Uterus (tissue), 2 donors: ENCODE measurements around the gene PSG2.
"Not testable (repeated sequence)": the region's sequence is repeated elsewhere in the genome, so short reads cannot be mapped to it uniquely, and the experiment has no call there.

Experiments used
- POLR2A ChIP-seq, 2 donors: fragments of 450-650 bp; IDR thresholded peaks; one replicate each; pipeline ENCODE4 v1.6.1; 2016; ENCODE audit warnings: antibody characterized with exemption in 2 of 2, mild to moderate bottlenecking in 1 of 2, moderate library complexity in 1 of 2
- TF ChIP-seq, protein P1 (sequence below), 4 experiments: fragments of 200-600 bp in 2 of 4; fragments of 450-650 bp in 2 of 4; sonication (generic) in 2 of 4; IDR thresholded peaks; one replicate each; pipeline ENCODE4 v1.5.1; 2016 to 2019; ENCODE audit warnings: antibody characterized with exemption in 4 of 4, mild to moderate bottlenecking in 2 of 4, moderate library complexity in 1 of 4

DNA sequence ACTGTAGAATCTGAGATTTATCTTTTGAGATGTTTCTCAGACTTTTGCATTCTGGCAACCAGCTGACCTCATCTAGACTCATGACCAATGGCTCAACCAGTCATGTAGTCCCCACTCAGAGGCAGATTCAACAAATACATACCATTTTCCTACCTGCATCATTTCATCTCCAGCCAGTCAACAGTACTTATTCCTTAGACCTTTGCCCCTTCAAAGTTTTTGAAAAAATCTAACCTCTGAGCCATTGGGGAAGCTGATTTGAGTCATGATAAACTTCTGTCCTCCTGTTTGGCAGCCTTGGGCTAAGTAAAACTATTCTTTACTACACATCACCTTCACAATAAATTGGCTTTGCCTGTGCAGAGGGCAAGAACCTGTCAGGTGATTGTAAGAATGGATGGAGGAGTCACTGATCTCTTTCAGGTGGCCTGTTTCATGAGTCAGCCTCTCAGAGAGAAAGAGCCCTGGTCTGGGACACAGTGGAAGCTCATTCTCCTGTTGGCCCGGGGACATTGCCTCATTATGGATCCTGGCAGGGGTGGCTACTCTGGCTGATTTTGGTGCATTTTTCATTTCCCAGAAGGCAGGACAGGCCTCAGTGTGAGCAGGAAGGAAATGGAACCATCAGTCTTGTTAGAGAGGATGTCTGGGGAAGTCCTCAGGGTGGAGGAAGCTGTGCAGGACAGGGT lies 38.9 kb downstream of the PSG2 start:
- TF ChIP-seq, protein P1, sequence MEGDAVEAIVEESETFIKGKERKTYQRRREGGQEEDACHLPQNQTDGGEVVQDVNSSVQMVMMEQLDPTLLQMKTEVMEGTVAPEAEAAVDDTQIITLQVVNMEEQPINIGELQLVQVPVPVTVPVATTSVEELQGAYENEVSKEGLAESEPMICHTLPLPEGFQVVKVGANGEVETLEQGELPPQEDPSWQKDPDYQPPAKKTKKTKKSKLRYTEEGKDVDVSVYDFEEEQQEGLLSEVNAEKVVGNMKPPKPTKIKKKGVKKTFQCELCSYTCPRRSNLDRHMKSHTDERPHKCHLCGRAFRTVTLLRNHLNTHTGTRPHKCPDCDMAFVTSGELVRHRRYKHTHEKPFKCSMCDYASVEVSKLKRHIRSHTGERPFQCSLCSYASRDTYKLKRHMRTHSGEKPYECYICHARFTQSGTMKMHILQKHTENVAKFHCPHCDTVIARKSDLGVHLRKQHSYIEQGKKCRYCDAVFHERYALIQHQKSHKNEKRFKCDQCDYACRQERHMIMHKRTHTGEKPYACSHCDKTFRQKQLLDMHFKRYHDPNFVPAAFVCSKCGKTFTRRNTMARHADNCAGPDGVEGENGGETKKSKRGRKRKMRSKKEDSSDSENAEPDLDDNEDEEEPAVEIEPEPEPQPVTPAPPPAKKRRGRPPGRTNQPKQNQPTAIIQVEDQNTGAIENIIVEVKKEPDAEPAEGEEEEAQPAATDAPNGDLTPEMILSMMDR (IDR thresholded peaks at IDR 0.05), result not testable (repeated sequence)
- not testable (repeated sequence) for TF ChIP-seq POLR2A (IDR thresholded peaks at IDR 0.05)
